ENCODE measurements around the gene CLEC3B.

CLEC3B gene

DNA sequence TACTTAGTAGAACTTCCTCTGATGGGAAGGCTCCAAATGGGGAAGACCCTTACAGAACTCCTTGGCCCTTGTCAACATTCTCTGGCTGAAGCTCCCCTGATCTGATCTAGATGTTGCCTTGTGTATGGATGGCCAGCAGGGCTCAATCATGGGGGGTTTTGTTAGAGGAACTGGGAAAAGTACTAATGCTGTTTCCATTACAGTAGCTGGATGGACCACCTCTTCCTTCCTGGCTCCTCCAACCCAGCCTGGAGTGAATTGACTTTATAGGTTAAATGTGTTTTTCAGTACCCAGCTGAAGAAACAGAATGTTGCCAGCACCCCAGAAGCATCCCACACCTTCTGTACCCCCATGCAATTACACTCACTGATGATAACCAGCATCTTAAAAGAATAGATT, 22.7 kb upstream of the CLEC3B start:
- DNase-seq (ENCODE audit: low read depth) = no peak

DNA sequence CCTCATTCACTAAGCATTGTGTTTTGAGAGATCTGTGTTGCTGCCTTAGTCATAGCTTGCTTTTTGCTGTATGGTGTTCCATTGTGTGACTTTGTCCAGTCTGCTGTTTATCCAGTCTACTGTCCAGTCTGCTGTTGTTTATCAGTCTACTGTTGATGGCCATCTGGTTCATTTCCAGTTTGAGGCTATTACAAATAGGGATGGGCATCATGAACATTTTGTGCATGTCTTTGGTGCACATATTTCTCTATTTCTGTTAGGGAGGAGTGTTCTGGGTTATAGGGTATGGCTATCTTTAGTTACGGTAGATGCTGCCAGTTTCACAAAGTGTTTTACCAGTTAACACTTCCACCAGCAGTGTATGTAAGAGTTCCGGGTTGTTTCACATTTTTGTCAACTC, 22.2 kb upstream of the CLEC3B start:
- no peak for DNase-seq (ENCODE audit: low read depth)

DNA sequence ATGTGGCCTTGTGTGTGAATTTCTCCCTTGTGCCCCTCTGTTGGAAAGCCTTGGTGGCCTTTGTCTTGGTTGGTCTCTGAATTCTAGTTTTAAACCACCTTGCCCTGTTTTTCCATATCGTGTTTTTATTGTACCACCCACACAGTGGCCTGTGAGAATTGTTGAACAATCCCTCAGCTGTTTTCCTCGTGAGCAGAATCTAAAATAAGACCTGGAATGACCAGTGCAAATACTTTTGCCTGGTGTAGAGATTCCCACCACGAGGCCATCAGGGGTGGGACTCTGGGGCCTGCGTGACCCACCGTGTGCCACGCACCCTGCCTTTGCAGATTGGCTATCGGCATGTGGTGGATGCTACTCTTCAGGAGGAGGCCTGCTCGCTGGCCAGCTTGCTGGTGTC, 19.0 kb upstream of the CLEC3B start:
- no peak for DNase-seq (ENCODE audit: low read depth)

DNA sequence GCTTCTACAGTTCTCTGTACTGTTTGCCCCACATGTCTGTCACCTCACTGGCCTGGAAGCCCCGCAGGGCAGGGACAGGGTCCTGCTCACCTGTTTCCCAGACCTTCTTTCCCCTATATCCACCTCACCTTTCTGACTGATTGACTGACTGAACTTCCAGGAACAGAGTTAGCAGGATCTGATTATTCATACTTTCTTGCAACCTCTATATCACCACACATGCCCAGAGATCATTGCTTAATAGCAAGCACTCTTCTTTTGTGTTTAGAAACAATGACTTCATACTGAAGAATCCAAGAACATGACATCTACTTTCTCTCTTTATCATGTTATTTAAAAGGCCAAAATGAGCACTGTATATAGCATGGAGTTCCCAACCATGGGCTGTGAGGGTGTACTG, 18.0 kb upstream of the CLEC3B start:
- no peak for DNase-seq (ENCODE audit: low read depth)

DNA sequence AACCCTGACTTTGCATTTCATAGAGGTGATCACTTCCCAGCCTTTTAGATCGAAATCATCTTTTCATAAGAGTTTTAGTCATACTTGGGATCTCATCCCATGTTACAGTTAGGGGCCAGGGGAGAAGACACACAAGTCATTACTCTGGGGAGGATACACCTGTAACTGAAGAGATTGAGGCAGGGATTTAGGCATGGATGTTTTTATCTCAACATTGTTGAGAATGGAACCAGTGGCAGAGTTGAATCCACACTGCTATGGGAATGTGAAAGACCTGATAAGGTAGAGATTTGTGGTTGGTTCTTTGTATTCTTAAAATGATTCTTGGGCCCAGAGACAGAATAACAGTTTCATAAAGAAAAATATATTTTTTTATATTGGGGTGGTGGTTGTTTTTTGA, 16.2 kb upstream of the CLEC3B start:
- DNase-seq (ENCODE audit: low read depth) = no peak

DNA sequence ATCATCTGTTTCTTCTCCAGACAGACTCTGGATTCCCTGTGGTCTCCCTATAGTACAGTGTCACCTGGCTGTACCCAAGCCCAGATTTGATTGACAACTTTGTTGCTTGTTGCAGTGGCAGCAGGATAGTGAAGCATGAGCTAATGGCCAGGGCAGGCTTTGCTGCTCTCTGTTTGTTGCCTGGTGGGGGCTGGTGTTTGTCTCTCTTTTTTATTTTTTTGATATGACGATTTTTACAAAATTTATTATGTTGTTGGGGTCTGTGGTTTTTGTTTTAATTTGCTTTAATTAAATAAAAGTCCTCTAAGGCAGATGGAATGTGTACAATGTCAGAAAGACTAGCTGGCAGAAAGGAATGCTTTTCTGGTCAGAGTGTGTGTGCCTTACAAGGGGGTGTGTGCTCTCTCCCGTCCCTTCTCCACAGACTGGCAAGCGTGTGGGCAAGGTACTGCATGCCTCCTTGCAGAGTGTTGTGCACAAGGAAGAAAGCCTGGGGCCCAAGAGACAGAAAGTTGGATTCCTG, 15.2 kb upstream of the CLEC3B start:
- no peak for DNase-seq (ENCODE audit: low read depth)

DNA sequence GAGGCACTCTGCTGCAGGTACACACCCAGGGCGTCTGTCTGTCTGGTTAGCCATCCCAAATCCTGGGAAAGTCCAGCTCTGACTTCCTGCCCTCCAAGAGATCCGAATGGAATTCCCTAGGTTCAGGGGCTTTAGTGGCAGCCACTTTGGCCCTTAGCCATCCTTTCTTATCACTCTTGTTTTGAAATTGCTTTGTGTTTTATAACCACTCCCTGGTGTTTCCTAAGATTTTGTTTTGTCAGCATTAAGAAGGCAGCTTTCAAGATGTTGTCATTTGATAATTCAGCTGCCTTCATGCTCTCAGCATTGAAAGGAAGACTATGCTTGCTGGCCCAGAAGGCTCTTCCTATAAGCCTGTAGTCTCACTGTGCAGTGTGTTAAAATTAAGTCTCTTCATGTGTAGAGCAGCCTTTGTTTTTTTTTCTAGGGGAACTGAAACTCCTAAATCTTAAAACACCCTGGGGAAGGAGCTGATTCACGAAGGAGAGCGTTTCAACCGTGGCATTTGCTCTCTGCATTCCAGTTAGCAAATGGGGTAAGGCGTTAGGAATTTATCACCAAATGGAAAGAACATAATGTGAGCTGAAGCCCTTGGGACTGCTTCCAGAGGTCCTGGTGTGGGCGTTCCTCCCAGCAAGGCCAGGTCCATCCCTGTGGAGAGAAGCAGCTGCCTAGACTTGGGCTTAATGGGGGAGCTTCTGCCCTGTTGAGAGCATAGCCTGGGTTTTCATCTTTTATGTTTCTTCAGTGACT, 14.2 kb upstream of the CLEC3B start:
- no peak for DNase-seq (ENCODE audit: low read depth)

DNA sequence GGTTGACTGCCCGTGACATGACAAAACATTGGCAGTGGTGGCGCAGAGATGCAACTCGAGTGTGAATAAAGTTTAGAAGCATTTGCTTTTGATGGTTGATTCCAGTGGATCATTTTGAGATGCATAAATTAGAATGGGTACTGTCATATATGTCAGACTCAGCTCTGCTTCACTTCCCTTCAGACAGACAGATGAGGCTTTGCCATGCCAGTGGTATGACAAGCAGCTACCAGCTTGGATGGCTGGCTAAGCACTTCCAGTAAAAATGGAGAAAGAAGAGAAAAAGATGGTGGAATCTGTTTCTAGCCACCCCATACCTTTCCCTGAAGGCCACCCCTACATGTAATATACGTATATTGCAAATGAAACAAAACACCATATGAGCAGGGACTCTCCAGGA, 13.5 kb upstream of the CLEC3B start:
- no peak for DNase-seq (ENCODE audit: low read depth)

DNA sequence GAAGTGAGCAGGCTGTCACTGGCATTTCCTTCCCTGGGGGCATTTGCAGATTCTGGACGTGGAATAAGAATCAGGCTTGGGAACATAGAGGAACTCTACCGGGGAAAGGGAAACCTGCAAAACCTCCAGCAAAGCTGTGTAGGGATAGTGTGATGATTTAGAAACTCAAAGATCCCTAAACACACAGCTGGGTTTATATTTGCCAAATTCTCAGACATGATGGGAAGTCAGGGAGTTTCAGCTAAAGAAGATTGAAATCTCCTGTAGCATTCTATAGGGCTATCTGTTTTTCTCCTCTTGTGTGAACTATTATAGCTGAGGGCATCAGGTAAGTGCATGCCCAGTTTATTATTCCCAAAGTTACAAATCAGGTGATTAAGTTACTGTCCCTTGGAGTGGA, 9.2 kb upstream of the CLEC3B start:
- no peak for DNase-seq (ENCODE audit: low read depth)

DNA sequence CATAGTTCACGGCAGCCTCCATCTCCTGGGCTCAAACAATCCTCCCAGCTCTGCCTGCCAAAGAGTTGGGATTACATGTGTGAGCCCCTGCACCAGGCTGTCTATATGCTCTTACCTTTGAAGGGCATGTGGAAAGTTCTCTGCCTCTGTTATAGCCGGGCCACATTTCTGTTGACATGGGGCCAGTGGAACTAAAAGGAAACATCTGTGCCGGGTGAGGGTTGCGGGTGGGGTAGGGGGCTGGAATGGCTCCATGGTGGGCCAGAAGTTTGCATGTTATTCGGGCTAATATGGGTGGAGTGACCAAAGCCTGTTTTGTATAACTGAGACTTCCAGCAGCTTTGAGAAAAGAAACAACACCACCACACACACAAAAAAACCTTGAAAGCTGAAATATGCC, 8.3 kb upstream of the CLEC3B start:
- DNase-seq (ENCODE audit: low read depth) = no peak

DNA sequence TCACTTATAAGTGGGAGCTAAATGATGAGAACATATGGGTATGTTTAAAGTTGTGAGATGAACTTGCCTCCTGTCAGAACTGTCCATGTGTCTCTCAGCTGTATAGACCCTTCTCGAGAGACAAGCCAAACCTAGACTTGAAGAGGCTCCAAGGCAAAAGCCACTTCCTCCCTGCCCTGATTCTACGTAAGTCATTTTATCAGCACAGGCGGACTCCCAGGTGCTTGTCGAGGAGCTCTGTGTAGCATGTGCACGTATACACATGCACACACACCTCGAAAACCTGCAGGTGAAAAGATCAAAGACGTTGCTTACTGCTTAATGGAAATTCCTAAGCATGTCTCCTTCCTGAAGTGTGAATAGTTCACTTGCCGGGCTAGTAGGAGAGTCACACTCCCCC, 5.6 kb upstream of the CLEC3B start:
- DNase-seq (ENCODE audit: low read depth) = no peak

DNA sequence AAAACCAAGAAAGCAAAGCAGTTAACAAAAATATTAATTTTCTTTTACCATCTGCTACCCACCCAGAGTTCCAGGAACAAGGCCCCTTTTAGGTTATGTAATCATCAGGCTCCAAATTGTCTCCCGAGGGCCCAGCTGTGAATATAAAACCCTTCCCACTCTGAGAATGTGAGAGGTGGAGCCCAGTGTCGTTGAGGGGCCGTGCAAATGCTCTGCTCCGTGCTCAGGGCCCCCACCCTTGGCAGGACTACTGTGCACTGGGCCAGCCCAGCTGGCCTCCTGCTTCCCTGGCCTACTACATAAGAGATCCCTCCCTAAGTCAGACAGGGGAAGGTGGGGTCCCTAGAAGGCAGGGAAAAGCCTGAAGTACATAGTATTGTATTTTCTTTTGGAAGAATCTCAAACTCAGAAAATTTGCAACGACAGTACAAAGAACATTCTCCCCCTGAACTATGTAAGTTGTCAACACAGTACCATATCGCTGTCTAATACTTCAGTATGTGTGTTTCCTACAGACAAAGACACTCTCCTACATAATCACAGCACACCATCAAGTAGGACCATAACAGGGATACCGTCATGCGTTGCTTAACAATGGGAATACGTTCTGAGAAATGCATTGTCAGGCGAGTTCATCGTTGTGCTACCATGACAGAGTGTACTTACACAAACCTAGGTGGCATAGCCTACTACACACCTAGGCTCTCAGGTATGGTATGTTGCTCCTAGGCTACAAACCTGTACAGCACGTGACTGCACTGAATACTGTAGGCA, 4.4 kb upstream of the CLEC3B start:
- no peak for DNase-seq (ENCODE audit: low read depth)

DNA sequence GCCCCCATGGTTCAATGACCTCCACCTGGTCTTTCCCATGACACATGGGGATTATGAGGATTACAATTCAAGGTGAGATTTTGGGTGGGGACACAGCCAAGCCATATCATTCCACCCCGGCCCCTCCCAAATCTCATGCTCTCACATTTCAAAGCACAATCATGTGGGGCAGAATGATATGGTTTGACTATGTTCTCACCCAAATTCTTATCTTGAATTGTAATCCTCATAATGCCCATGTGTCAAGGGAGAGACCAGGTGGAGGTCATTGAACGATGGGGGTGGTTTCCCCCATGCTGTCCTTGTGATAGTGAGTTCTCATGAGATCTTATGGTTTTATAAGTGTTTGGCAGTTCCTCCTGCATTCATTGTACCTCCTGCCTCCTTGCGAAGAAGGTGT, 2.4 kb upstream of the CLEC3B start:
- no peak for DNase-seq (ENCODE audit: low read depth)

DNA sequence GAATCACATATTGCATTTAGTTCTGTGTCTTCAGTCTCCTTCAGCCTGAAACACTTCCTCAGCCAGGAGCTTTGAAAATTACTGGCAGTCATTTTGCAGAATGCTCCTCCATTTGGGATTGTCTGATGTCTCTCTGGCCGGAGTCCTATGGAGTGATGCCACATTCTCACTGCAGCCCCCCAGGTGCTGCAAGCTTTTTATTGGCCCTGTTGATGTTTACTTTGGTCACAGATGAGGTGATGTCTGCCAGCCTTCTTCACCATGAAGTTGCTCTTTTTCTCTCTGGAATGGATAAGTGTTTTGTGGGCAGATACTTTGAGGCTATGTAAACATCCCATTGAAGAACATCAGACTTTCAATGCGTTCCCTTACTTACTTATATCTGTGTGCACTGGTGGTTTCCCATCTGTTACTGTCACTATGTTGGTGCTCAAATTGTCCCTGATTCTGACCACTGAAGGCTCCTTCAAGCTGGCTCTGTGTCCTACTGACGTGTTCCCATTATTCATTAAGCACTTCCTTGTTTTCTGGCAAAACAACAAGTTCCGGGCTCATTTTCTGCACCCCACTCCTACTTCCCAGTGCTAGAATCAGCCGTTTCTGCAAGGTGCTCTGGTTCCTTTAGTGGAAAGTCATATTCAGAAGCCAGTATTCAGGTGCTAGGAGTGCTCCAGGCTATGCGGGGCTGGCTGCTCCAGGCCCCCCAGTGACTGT, 1.4 kb upstream of the CLEC3B start:
- DNase-seq (ENCODE audit: low read depth) = no peak

DNA sequence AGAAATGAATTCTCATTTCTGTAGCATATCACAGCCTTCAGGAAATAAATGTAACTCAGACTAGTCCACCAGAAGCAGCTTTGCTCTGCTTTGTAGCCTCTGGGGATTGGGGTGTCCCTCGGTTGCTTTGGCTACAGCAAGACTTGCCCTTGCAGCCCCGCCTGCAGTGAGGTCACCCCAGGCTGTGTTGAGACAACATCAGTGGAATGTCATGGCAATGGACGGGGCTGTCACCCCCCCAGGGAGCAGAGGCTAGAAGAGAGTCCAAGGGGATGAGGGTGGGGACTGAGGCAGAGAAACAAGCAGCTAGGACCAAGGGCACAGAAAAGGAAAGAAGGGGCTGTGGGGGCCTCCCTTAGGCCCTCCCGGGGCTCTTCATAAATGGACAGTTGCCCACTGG, 854 bp downstream of the CLEC3B start:
- DNase-seq (ENCODE audit: low read depth) = no peak

DNA sequence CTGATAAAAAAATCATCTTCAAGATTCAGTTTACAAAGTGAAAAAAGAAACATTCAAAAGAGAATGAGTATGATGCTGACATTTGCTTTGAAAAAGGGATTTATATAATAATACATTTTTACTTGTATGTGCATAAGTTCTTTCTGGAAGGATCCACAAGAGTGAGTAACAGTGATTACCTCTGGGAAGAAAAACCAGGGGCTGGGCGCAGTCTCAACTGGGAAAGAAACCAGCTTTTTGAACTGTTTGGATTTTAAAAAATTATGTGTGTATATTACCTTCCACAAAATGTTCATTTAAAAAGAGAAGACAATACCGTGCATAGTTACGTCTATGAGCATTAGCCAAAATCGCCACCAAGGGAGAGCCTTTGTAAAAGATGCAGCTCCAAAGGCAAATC, 1.3 kb downstream of the CLEC3B start:
- DNase-seq (ENCODE audit: low read depth) = no peak

DNA sequence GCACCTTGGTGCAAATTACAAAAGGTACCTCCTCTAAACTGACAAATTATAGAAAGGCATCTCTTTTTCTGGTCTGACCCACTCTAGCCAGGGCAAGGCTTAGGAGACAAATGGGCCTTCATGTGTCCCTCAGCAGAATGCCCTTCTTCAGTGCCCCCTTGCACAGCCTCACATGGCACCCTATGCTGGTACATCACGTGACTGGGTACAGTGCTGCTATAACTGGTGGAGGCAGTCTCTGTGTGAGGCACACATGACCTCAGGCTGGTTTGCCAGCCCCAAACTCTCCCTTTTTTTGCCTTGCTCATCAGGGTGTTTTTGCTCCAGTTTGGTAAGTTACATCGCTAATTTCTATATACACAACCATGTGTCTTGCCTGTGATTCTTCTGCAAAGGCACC, 3.1 kb downstream of the CLEC3B start:
- no peak for DNase-seq (ENCODE audit: low read depth)

DNA sequence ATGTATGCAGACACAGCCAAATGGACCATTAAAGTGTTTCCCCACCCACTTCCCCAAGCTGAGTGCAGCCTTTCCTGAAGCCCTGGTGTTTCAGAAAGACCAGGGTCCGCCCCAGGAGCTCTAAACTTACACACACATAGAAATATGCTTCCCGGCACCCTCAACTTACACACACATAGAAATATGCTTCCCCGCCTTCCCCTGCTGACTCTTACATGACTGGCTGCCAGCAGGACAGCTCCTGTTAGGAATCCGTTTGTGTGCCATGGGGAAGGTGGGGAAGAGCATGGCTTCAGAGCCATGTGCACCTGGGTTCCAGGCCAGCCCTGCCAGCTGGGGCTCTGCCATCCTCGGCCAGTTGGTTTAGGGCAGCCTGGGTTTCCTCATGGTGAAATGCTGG, 3.6 kb downstream of the CLEC3B start:
- no peak for DNase-seq (ENCODE audit: low read depth)

DNA sequence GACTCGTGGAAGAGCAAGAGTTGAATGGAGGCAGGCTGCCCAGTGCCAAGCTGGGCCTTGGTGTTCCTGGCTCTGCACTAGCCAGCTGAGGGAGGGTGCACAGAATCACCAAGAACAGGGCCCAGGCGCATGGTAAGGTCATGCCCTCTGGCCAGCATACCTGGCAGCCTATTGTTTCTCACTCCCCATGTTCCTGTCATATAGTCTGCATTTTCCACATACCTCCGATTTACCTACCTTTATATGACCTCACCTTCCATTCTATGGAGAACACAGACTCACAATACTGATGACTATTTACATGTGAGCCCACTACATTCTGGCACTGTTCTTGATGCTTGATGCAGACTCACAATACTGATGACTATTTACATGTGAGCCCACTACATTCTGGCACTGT, 5.4 kb downstream of the CLEC3B start:
- no peak for DNase-seq (ENCODE audit: low read depth)

DNA sequence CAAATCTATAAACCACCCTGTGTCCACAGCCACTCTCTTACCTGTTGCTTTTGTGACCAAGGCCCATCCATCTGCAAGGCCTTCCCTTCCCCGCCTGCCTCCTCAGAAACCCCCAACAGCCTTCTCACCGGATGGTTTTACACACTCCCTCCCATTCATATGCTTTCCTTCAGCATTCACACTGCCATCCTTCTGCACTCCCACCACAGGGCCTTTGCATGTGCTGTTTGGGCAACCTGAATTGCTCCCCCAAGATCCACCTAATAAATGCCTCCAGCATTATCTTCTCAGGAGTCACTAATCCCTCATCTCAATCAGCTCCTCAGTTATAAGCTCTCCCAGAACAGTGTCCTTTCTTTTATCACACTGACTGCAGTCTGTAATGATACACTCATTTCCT, 6.0 kb downstream of the CLEC3B start:
- DNase-seq (ENCODE audit: low read depth) = no peak

DNA sequence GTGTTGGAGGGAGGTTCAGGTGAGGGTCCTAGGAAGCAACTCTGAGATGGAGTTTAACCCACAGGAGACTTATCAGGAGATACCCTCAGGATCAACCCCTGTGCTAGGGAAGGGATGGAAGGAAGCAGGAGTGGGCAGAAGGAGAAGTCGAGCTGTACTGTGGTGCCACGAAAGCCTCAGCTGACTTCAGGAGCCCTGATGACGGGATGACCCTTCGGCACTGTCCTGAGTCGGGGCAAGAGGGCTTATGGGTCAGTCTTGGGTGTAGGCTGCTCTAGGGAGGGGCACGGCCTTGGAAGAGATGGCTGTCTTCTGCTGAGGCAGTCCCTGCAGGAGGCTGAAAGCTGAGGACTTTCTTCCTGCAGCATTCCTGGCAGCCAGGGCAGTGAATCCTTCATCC, 7.7 kb downstream of the CLEC3B start:
- DNase-seq (ENCODE audit: low read depth) = no peak

DNA sequence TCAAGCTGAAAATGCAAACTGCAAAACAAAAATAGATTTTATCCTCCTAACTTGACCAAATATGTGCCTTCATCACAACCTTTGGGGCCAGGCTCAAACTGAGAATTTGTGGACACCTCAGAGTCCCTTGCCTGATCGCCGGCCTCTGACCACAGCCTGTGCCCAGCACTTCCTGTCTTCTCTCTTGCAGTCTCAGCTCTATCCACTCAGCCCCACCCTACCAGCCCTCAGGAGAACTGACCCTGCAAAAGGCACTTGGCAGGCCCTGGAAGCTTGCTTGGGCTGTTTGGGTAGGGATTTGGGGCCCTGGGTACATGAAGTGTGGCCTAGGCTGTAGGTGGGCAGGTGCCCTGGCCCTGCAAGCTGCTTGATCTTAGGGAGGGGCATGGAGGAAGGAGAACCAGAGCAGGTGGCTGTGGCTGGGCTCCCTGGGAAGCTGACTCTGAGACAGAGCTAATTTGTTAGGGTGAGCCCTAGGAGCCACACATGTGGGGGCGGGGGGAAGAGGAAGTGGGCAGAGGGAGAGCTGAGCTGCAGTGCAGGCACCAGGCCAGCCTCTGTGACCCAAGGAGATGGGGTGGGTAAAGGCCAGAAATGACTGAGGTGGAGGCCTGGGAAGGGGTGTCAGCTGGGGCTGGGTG, 8.6 kb downstream of the CLEC3B start:
- DNase-seq (ENCODE audit: low read depth) = no peak
